ENCODE measurements around the gene BRCC3.
"Not testable (repeated sequence)": the region's sequence is repeated elsewhere in the genome, so short reads cannot be mapped to it uniquely, and the experiment has no call there.

Gene BRCC3

GRCh38 chrX:155148166-155148565, 76.9 kb downstream of the BRCC3 start:
- DNase-seq = not testable (repeated sequence)

- DNase-seq = no peak
These were observed 77.6 kb downstream of the BRCC3 start for GRCh38 chrX:155148724-155149537.

GRCh38 chrX:155169881-155170280, 98.6 kb downstream of the BRCC3 start:
- no peak for DNase-seq

Data from 8988T (cell line).